Upper lobe of right lung (tissue), 1 donor: ENCODE data around the gene BTNL3. TPM values are rescaled to one million over a fixed set of nuclear protein-coding genes. Genes with fewer than 3 reads are reported as not detected.

ENCODE experiments used
- ATAC-seq: fragments of 200-7000 bp; cut with Tn5 transposase; one replicate; pipeline ENCODE4 v1.9.1; 2020; ENCODE audit warnings: mild to moderate bottlenecking, moderate library complexity
- DNase-seq: peaks from one replicate; pipeline ENCODE4 v3.0.0-alpha.2; 2020
- H3K27ac ChIP-seq: fragments of 200-600 bp; one replicate; pipeline ENCODE4 v1.8.0; 2022
- H3K27me3 ChIP-seq: fragments of 200-600 bp; one replicate; pipeline ENCODE4 v1.8.0; 2022; ENCODE audit warnings: mild to moderate bottlenecking
- H3K36me3 ChIP-seq: fragments of 200-600 bp; one replicate; pipeline ENCODE4 v1.8.0; 2022
- H3K4me1 ChIP-seq: fragments of 200-600 bp; one replicate; pipeline ENCODE4 v1.8.0; 2022
- H3K4me3 ChIP-seq: fragments of 200-600 bp; one replicate; pipeline ENCODE4 v1.8.0; 2022; ENCODE audit warnings: mild to moderate bottlenecking
- H3K9me3 ChIP-seq: fragments of 200-600 bp; one replicate; pipeline ENCODE4 v1.8.0; 2022
- intact Hi-C: fragments of 100-400 bp; cut with DNase I; formaldehyde crosslinking; loops from one replicate; pipeline ENCODE4 v1.11.0; 2022
- long read RNA-seq: library from polyadenylated mRNA; unstranded; transcript quantifications from one replicate; pipeline ENCODE4 v2.0.0, GENCODE V29; 2021
- total RNA-seq: library from RNA; stranded (reverse); fragmentation: NEBNext Ultra II Directional; extraction: Animal tissue kit (Norgen Biotek cat#: 25700); gene quantifications from one replicate; pipeline ENCODE4 v1.2.1, GENCODE V29; 2021
- TF ChIP-seq, protein P1 (sequence below): fragments of 200-600 bp; IDR thresholded peaks from one replicate; pipeline ENCODE4 v1.8.0; 2022; ENCODE audit warnings: antibody characterized with exemption
- donor health status: DM: no; HTN: yes; CAD: no; lungs with severe emphysema.

Gene BTNL3, protein sequence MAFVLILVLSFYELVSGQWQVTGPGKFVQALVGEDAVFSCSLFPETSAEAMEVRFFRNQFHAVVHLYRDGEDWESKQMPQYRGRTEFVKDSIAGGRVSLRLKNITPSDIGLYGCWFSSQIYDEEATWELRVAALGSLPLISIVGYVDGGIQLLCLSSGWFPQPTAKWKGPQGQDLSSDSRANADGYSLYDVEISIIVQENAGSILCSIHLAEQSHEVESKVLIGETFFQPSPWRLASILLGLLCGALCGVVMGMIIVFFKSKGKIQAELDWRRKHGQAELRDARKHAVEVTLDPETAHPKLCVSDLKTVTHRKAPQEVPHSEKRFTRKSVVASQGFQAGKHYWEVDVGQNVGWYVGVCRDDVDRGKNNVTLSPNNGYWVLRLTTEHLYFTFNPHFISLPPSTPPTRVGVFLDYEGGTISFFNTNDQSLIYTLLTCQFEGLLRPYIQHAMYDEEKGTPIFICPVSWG
- not detected for total RNA-seq
- long read RNA-seq, result 0 reads

DNA sequence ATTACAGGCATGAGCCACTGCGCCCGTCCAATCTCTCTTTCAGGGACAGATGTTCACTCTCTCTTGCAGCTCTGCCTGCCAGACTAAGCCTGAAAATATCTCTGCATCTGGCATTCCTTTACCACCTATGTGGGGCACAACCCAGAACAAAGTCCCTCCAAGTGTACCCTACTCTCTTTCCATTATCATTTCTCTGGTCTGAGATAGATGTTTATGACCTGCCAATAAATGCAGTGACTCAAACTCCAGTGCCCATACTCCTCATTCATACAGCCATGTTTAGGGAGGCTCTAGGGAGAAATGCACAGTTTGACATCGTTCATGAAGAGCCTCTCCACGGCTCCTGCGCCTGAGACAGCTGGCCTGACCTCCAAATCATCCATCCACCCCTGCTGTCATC is at the start of gene BTNL3:
Gene BTNL3, plus strand, starts transcription at position 255 of the 400 bp plus-strand sequence. CDS start 183 bp downstream, outside the sequence.
- no peaks in the 10 kb centered on the region for H3K36me3 ChIP-seq
- intact Hi-C loops, result no loop called here
- ATAC-seq (no peak), DNase-seq (no peak)
- no peaks in the 10 kb centered on the region for H3K4me1 ChIP-seq
- TF ChIP-seq, protein P1, sequence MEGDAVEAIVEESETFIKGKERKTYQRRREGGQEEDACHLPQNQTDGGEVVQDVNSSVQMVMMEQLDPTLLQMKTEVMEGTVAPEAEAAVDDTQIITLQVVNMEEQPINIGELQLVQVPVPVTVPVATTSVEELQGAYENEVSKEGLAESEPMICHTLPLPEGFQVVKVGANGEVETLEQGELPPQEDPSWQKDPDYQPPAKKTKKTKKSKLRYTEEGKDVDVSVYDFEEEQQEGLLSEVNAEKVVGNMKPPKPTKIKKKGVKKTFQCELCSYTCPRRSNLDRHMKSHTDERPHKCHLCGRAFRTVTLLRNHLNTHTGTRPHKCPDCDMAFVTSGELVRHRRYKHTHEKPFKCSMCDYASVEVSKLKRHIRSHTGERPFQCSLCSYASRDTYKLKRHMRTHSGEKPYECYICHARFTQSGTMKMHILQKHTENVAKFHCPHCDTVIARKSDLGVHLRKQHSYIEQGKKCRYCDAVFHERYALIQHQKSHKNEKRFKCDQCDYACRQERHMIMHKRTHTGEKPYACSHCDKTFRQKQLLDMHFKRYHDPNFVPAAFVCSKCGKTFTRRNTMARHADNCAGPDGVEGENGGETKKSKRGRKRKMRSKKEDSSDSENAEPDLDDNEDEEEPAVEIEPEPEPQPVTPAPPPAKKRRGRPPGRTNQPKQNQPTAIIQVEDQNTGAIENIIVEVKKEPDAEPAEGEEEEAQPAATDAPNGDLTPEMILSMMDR, result no peak
- no peaks in the 10 kb centered on the region for H3K27me3 ChIP-seq
- no peaks in the 10 kb centered on the region for H3K9me3 ChIP-seq
- no peak within 1 kb of the TSS for H3K4me3 ChIP-seq
- no peak within 1 kb of the TSS for H3K27ac ChIP-seq

DNA sequence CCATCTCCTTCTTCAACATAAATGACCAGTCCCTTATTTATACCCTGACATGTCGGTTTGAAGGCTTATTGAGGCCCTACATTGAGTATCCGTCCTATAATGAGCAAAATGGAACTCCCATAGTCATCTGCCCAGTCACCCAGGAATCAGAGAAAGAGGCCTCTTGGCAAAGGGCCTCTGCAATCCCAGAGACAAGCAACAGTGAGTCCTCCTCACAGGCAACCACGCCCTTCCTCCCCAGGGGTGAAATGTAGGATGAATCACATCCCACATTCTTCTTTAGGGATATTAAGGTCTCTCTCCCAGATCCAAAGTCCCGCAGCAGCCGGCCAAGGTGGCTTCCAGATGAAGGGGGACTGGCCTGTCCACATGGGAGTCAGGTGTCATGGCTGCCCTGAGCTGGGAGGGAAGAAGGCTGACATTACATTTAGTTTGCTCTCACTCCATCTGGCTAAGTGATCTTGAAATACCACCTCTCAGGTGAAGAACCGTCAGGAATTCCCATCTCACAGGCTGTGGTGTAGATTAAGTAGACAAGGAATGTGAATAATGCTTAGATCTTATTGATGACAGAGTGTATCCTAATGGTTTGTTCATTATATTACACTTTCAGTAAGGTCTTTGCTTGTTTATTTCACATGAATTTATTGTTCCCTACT is 38.2 kb upstream of the BTNL3 start:
- no peaks in the 10 kb centered on the region for H3K4me1 ChIP-seq
- no peaks in the 10 kb centered on the region for H3K36me3 ChIP-seq
- intact Hi-C loops, result no loop called here
- no peaks in the 10 kb centered on the region for H3K9me3 ChIP-seq
- TF ChIP-seq, protein P1, result no peak
- H3K4me3 ChIP-seq, result no peak overlapping the region
- H3K27ac ChIP-seq, result no peak overlapping the region
- ATAC-seq (peak; percentile 63), DNase-seq (no peak)
- H3K27me3 ChIP-seq, result no peaks in the 10 kb centered on the region

DNA sequence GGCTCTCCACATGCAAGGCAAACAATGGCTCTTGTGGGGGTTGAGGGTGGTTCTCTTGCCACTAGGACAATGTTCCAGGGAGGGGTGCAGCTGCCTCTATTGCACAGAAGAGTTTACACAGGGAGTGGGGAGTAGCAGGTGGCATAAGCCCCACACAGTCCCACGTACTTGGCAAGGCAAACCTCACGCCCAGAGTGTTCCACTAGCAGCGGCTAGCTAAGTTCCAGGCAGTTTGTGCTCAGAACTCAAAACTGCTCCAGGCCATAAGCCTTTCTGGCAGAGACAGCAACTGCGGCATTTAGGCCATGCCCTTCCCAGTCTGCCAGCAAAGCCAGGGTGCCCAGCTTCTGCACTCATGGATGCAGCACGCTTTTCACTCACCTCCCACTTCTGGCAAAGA is 29.0 kb upstream of the BTNL3 start:
- Histone ChIP-seq H3K27ac (no peak overlapping the region), H3K4me3 (no peak overlapping the region), H3K9me3 (no peaks in the 10 kb centered on the region), H3K4me1 (no peaks in the 10 kb centered on the region), H3K27me3 (no peaks in the 10 kb centered on the region), H3K36me3 (no peaks in the 10 kb centered on the region)
- peak; percentile 74 for ATAC-seq
- DNase-seq, result no peak
- TF ChIP-seq, protein P1, result no peak
- intact Hi-C loops, result no loop called here

DNA sequence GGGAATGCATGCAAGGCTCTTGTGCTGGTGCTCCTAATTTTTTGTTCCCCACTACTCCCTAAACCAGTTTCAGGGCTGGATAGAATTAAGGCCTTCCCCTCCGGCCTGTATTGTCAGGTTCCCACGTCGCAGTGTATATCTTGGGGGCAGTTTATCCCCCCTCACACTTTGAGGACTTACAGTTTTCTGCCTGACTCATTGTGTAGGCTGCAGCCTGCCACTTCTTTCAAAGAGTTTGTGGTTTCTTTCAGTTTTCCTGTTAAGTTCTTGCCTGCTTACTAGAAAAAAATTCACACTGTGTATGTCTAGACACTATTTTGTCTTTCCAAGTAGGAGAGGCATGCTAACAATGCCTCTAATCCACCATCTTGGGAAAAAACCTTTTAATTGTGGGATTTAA is 28.4 kb upstream of the BTNL3 start:
- DNase-seq, result no peak
- ATAC-seq, result no peak
- Histone ChIP-seq H3K36me3 (no peaks in the 10 kb centered on the region), H3K4me1 (no peaks in the 10 kb centered on the region), H3K27ac (no peak overlapping the region), H3K9me3 (no peaks in the 10 kb centered on the region), H3K4me3 (no peak overlapping the region), H3K27me3 (no peaks in the 10 kb centered on the region)
- TF ChIP-seq, protein P1, result no peak
- intact Hi-C loops, result no loop called here

DNA sequence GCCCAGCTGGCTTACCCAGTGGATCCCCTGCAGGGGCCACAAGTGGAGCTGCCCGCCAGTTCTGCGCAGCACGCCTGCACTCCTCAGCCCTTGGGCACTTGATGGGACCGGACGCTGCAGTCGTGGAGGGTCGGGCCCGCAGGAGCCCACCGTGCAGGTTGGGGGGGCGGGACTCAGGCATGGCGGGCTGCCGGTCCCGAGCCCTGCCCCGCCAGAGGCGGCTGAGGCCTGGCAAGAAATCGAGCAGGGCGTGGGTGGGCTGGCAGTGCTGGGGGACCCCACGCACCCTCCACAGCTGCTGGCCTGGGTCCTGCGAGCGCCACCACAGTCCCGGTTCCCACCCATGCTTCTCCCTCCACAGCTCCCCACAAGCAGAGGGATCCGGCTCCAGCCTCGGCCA is 19.2 kb upstream of the BTNL3 start:
- Histone ChIP-seq H3K36me3 (no peaks in the 10 kb centered on the region), H3K4me1 (no peaks in the 10 kb centered on the region), H3K27me3 (no peaks in the 10 kb centered on the region), H3K9me3 (no peaks in the 10 kb centered on the region), H3K27ac (no peak overlapping the region), H3K4me3 (no peak overlapping the region)
- DNase-seq (no peak), ATAC-seq (no peak)
- TF ChIP-seq, protein P1, result no peak
- intact Hi-C loops, result no loop called here
